ENCODE measurements around the gene TLCD2. TPM values are rescaled to one million over a fixed set of nuclear protein-coding genes. Genes with fewer than 3 reads are reported as not detected.

TLCD2 gene
- total and polyA plus RNA-seq, 7 donors, result 1.1 to 2.9 (median 1.6) TPM

DNA sequence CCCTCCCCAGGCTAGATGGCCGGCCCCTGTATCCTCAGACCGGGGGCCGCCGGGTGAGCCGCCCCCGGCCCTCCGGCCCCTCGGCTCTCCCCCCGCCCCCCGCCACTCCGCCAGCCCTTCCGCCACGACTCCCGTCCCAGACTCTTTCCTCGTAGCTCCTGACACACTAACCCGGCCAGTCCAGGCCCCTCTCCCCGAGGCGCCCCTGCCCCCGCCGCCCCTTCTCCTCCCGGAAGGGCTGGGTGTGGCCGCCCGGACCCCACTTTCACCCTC, 5.6 kb upstream of the TLCD2 start:
- Histone ChIP-seq H3K36me3 (ENCODE audit: insufficient read depth in 1 of 2, low read depth in 1 of 2) (peaks cover 3 to 35% of the 10 kb centered on the region in 2 donors), H3K27me3 (ENCODE audit: insufficient read depth in 3 of 3, low read length in 2 of 3) (no peaks in the 10 kb centered on the region), H3K4me1 (peaks cover 57% of the 10 kb centered on the region), H3K9me3 (no peaks in the 10 kb centered on the region), H3K27ac (peak overlapping the region; percentile 100), H3K4me3 (peak overlapping the region; percentile 97)
- ATAC-seq (no peak), DNase-seq (no peak)
- 0 to 1% (median 1%) methylated on average over 2 to 23 of the region's 23 CpGs for WGBS, 3 donors
- intact Hi-C loops (cut with DNase I), result loop anchor here (2.0 to 5.0 kb wide), 3 partner anchors 67 to 152 kb away; no protein-coding TSS in a partner anchor
- TF ChIP-seq, protein P1, sequence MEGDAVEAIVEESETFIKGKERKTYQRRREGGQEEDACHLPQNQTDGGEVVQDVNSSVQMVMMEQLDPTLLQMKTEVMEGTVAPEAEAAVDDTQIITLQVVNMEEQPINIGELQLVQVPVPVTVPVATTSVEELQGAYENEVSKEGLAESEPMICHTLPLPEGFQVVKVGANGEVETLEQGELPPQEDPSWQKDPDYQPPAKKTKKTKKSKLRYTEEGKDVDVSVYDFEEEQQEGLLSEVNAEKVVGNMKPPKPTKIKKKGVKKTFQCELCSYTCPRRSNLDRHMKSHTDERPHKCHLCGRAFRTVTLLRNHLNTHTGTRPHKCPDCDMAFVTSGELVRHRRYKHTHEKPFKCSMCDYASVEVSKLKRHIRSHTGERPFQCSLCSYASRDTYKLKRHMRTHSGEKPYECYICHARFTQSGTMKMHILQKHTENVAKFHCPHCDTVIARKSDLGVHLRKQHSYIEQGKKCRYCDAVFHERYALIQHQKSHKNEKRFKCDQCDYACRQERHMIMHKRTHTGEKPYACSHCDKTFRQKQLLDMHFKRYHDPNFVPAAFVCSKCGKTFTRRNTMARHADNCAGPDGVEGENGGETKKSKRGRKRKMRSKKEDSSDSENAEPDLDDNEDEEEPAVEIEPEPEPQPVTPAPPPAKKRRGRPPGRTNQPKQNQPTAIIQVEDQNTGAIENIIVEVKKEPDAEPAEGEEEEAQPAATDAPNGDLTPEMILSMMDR (IDR thresholded peaks at IDR 0.05), result no peak

DNA sequence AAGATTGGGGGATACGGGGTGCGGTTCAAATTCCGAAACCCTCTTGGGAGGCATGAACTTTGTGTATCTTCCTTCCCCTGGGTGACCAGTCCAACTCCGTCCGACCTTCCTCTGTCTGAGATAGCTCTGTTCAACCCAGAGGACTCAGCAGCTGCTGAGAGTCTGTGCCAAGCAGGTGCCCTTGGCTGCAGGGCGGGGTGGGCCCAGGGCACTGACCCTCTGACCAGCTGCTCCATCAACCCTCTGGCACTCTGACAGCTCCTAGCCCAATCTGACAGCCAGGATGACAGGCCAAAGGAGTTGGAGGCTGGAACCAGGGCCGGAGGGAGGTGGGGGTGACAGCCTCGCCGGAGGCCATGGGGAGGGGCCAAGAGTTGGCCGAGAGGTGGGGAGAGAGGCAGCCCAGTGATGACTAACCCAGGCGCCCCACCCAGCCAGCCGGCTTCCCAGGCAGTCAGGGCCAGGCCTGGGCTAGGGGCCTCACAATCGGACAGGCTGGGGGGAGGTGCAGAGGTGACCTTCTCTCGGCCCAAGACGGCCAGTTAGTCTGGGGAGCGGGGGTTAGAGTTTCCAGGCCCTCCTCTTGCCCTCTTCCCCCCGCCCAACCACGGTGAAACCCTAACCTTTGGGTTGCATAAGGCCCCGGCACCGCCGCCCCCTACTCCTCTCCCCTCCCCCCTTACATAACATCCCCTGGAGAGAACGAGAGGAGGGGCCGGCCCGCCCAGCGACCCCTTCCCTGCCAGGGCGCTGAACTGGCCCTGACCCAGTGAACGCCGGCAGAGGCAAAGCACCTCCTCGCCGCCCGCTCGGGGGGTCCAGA, 5.0 kb upstream of the TLCD2 start:
- WGBS, 3 donors, result 0% methylated on average over 20 to 31 of the region's 32 CpGs
- Histone ChIP-seq H3K4me3 (peak overlapping the region; percentile 97), H3K36me3 (ENCODE audit: insufficient read depth in 1 of 2, low read depth in 1 of 2) (peaks cover 3 to 35% of the 10 kb centered on the region in 2 donors), H3K4me1 (peaks cover 55% of the 10 kb centered on the region), H3K27ac (peak overlapping the region; percentile 100), H3K9me3 (no peaks in the 10 kb centered on the region), H3K27me3 (ENCODE audit: insufficient read depth in 3 of 3, low read length in 2 of 3) (no peaks in the 10 kb centered on the region)
- peak; percentile 53 to 61 (median 58) for ATAC-seq
- intact Hi-C loops (cut with DNase I), result loop anchor here (2.0 to 5.0 kb wide), 3 partner anchors 38 to 152 kb away; no protein-coding TSS in a partner anchor
- peak; percentile 96 to 99 for DNase-seq
- TF ChIP-seq, protein P1 (IDR thresholded peaks at IDR 0.05), result no peak

DNA sequence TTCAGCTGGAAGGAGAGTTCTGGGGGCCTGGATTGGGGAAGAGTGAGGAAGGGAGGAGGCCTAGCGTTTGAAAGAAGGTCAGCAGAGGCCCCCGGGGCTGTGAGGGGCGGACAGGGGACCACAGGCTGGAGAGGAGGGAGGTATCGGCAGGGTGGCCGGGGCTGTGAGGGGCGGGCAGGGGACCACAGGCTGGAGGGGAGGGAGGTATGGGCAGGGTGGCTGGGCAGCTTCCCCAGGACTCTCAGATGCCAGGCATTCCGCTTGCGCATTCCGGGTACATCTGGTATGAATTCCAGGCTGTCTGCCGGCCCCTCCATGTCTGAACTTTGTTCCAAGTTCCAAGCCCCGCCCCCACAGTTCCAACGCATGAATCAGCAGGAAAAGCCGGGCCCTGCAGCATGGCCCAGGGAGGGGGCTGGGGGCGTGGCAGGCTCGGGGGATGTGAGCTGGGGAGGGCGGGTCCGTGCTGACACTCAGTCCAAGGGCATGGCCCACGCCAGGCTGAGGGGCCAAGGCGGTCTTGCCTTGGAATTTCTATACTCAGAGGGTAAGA, 4.3 kb upstream of the TLCD2 start:
- peaks cover 52% of the 10 kb centered on the region for H3K4me1 ChIP-seq
- TF ChIP-seq, protein P1 (IDR thresholded peaks at IDR 0.05), result no peak
- peak overlapping the region; percentile 100 for H3K27ac ChIP-seq
- H3K4me3 ChIP-seq, result peak overlapping the region; percentile 97
- WGBS, 3 donors, result 2 to 4% (median 3%) methylated on average over 15 to 19 of the region's 19 CpGs
- DNase-seq (peak; percentile 99), ATAC-seq (peak; percentile 40 to 48 (median 42))
- intact Hi-C loops (cut with DNase I), result loop anchor here (2.0 to 5.0 kb wide), 2 partner anchors 37 to 68 kb away; no protein-coding TSS in a partner anchor
- no peaks in the 10 kb centered on the region for H3K27me3 ChIP-seq (ENCODE audit: insufficient read depth in 3 of 3, low read length in 2 of 3)
- no peaks in the 10 kb centered on the region for H3K9me3 ChIP-seq
- H3K36me3 ChIP-seq (ENCODE audit: insufficient read depth in 1 of 2, low read depth in 1 of 2), result peaks cover 3 to 35% of the 10 kb centered on the region in 2 donors

DNA sequence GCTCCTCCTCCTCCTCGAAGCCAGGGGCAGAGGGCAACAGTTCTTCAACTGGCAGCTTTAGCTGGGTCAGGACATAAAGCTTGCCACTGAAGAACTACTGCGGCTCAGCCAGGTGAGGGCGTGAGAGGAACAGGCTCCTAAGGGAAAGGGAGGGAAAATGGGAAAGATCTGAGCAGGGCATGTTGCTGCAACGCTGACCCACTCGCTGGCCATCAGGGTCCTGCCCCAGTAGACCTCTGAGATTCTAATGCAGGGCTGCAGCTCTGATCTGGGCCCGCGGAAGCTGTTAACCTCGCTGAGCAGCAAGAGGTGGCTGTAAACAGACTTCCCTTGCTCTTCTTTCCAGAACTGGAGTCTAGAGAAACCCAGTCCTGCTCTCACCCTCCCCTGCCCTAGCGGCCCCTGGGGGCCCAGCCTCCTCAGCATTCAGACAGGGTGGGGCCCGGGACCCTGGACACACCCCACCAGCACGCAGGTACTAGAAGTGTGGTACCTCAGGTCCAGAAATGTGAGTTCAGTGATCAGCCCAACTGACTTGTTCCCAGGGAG, 3.8 kb upstream of the TLCD2 start:
- peaks cover 3 to 35% of the 10 kb centered on the region in 2 donors for H3K36me3 ChIP-seq (ENCODE audit: insufficient read depth in 1 of 2, low read depth in 1 of 2)
- TF ChIP-seq, protein P1 (IDR thresholded peaks at IDR 0.05), result peak; percentile 29
- H3K27me3 ChIP-seq (ENCODE audit: insufficient read depth in 3 of 3, low read length in 2 of 3), result no peaks in the 10 kb centered on the region
- intact Hi-C loops (cut with DNase I), result loop anchor here (2.0 to 5.0 kb wide), 2 partner anchors 37 to 69 kb away; no protein-coding TSS in a partner anchor
- H3K27ac ChIP-seq, result peak overlapping the region; percentile 100
- peaks cover 50% of the 10 kb centered on the region for H3K4me1 ChIP-seq
- peak in 1 of 2 donors; percentile 62 for DNase-seq
- no peak for ATAC-seq
- H3K9me3 ChIP-seq, result no peaks in the 10 kb centered on the region
- H3K4me3 ChIP-seq, result peak overlapping the region; percentile 97
- WGBS, 3 donors, result 9 to 12% (median 11%) methylated on average over 11 of the region's 11 CpGs

Data from psoas muscle (tissue), 8 donors.